Nephron progenitor cell (in vitro differentiated cells): ENCODE results near the gene SARM1.

Source experiments
- DNase-seq: peaks from one replicate; pipeline ENCODE4 v3.0.0; 2021
- H3K27ac Mint-ChIP-seq: 2 replicates; pipeline ENCODE4 v1.8.0; 2021; ENCODE audit warnings: mild to moderate bottlenecking, moderate library complexity, mixed read lengths
- H3K27me3 Mint-ChIP-seq: 2 replicates; pipeline ENCODE4 v1.8.0; 2021; ENCODE audit warnings: mild to moderate bottlenecking, low read depth, mixed read lengths; ENCODE audit not compliant: poor library complexity
- H3K36me3 Mint-ChIP-seq: 2 replicates; pipeline ENCODE4 v1.8.0; 2021; ENCODE audit warnings: low read depth, mixed read lengths
- H3K4me1 Mint-ChIP-seq: 2 replicates; pipeline ENCODE4 v1.8.0; 2021; ENCODE audit warnings: mixed read lengths
- H3K4me3 Mint-ChIP-seq: 2 replicates; pipeline ENCODE4 v1.8.0; 2021; ENCODE audit warnings: mild to moderate bottlenecking, moderate library complexity, mixed read lengths
- H3K9me3 Mint-ChIP-seq: 2 replicates; pipeline ENCODE4 v1.8.0; 2021; ENCODE audit warnings: mild to moderate bottlenecking, moderate library complexity, mixed read lengths
- TF ChIP-seq, protein P1 (sequence below): fragments of 200-600 bp; sonication (generic); IDR thresholded peaks from 2 replicates; pipeline ENCODE4 v1.5.0; 2021; ENCODE audit warnings: antibody characterized with exemption

The SARM1 gene

GRCh38 chr17:28390984-28391383 is 19.5 kb downstream of the SARM1 start:
- TF ChIP-seq, protein P1, sequence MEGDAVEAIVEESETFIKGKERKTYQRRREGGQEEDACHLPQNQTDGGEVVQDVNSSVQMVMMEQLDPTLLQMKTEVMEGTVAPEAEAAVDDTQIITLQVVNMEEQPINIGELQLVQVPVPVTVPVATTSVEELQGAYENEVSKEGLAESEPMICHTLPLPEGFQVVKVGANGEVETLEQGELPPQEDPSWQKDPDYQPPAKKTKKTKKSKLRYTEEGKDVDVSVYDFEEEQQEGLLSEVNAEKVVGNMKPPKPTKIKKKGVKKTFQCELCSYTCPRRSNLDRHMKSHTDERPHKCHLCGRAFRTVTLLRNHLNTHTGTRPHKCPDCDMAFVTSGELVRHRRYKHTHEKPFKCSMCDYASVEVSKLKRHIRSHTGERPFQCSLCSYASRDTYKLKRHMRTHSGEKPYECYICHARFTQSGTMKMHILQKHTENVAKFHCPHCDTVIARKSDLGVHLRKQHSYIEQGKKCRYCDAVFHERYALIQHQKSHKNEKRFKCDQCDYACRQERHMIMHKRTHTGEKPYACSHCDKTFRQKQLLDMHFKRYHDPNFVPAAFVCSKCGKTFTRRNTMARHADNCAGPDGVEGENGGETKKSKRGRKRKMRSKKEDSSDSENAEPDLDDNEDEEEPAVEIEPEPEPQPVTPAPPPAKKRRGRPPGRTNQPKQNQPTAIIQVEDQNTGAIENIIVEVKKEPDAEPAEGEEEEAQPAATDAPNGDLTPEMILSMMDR = no peak
- Mint-ChIP-seq H3K4me3 (no peak overlapping the region), H3K4me1 (peaks cover 18% of the 10 kb centered on the region), H3K27ac (no peak overlapping the region), H3K36me3 (peaks cover 24% of the 10 kb centered on the region), H3K27me3 (peaks cover 25% of the 10 kb centered on the region), H3K9me3 (no peaks in the 10 kb centered on the region)
- DNase-seq = no peak

DNA sequence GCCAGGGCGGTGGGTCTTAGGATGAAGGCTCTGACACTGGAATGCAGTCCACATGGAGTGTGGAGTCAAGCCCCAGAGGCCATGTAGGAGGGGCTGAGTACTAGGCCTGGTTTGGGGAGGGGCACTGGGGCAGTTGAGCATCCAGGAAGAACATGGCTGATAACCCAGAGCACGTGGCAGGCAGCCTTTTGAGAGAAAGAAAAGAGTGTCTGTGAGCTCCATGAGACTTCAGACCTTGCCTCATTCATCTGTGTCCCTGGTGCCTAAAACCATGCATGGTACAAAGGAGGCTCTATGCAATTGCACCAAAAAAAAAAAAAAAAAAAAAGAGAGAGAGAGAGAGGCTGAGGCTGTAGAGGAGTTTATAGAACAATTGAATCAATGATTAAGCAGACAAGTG is 19.9 kb downstream of the SARM1 start:
- TF ChIP-seq, protein P1 = no peak
- Mint-ChIP-seq H3K9me3 (no peaks in the 10 kb centered on the region), H3K27ac (no peak overlapping the region), H3K4me3 (no peak overlapping the region), H3K27me3 (peaks cover 20% of the 10 kb centered on the region), H3K36me3 (peaks cover 24% of the 10 kb centered on the region), H3K4me1 (peaks cover 18% of the 10 kb centered on the region)
- DNase-seq = no peak

DNA sequence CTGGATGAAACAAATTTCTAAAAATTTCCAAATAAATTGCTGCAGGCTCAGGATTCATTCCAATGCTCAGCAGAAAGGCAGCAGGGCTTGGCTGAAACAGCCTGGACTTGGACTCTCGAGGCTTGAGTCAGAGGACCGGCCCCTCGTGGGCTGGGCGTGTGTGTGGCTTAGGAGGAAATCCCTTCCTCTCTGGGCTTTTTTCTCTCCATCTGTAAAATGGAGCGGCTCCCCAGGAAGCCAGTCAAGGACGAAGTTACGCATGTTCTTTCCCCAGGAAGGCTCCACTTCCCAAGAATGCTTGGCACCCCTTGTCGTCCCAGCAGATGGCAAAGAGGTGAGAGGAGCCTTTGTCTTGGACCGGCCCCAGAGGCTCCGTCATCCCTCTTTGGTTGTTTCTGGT is 21.0 kb downstream of the SARM1 start:
- no peak for DNase-seq
- Mint-ChIP-seq H3K27me3 (peaks cover 10% of the 10 kb centered on the region), H3K27ac (no peak overlapping the region), H3K4me1 (peaks cover 22% of the 10 kb centered on the region), H3K4me3 (no peak overlapping the region), H3K36me3 (peaks cover 24% of the 10 kb centered on the region), H3K9me3 (no peaks in the 10 kb centered on the region)
- TF ChIP-seq, protein P1 = no peak

GRCh38 chr17:28394337-28395116 is 23.0 kb downstream of the SARM1 start:
- DNase-seq = no peak
- Mint-ChIP-seq H3K27me3 (peaks cover 7% of the 10 kb centered on the region), H3K27ac (no peak overlapping the region), H3K4me1 (peaks cover 42% of the 10 kb centered on the region), H3K4me3 (no peak overlapping the region), H3K36me3 (peaks cover 21% of the 10 kb centered on the region), H3K9me3 (no peaks in the 10 kb centered on the region)
- TF ChIP-seq, protein P1 = no peak

GRCh38 chr17:28395426-28395825 is 23.9 kb downstream of the SARM1 start:
- Mint-ChIP-seq H3K4me1 (peaks cover 42% of the 10 kb centered on the region), H3K27me3 (peaks cover 7% of the 10 kb centered on the region), H3K9me3 (no peaks in the 10 kb centered on the region), H3K4me3 (no peak overlapping the region), H3K27ac (no peak overlapping the region), H3K36me3 (peaks cover 12% of the 10 kb centered on the region)
- no peak for DNase-seq
- TF ChIP-seq, protein P1 = no peak

GRCh38 chr17:28395968-28396367 is 24.5 kb downstream of the SARM1 start:
- Mint-ChIP-seq H3K27me3 (peaks cover 5% of the 10 kb centered on the region), H3K4me1 (peaks cover 42% of the 10 kb centered on the region), H3K4me3 (no peak overlapping the region), H3K27ac (no peak overlapping the region), H3K36me3 (peaks cover 7% of the 10 kb centered on the region), H3K9me3 (no peaks in the 10 kb centered on the region)
- no peak for DNase-seq
- TF ChIP-seq, protein P1 = no peak
